ENCODE results near the gene SORD.
A peak's percentile ranks its signal among the peaks of the same experiment; 100 is the strongest.
"Not testable (repeated sequence)": the region's sequence is repeated elsewhere in the genome, so short reads cannot be mapped to it uniquely, and the experiment has no call there.

The SORD gene

DNA sequence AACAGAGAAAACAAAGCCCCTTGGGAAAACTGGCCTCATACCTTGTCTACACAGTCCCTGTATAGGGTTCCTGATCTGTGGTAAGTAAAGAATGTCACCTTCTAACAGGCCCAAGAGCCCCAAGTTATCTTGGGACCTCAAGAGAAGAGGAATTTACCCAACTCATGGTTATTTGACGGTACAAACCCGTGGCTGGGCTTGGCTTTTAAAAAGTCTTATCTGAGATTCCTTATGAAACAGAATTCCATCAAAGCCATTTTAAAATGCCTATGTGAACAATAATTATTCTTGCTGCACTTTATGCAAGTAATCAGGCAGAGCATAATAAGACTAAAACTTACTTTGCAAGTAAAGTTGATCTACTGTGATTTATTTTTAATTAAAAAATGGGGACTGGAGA is 13.9 kb upstream of the SORD start:
- H3K4me1 Mint-ChIP-seq, result peaks cover 5% of the 10 kb centered on the region
- no peaks in the 10 kb centered on the region for H3K9me3 Mint-ChIP-seq
- no peak for ATAC-seq
- no peak for DNase-seq (ENCODE audit: low spot score in 2 of 2)
- H3K4me3 Mint-ChIP-seq, result no peak overlapping the region
- H3K27ac Mint-ChIP-seq, result no peak overlapping the region
- no peaks in the 10 kb centered on the region for H3K36me3 Mint-ChIP-seq

DNA sequence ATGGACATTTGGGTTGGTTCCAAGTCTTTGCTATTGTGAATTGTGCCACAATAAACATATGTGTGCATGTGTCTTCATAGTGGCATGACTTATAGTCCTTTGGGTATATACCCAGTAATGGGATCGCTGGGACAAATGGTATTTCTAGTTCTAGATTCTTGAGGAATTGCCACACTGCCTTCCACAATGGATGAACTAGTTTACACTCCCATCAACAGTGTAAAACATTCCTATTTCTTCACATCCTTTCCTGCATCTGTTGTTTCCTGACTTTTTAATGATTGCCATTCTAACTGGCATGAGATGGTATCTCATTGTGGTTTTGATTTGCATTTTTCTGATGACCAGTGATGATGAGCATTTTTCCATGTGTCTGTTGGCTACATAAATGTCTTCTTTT is 7.9 kb upstream of the SORD start:
- H3K36me3 Mint-ChIP-seq; H3K27ac Mint-ChIP-seq; H3K4me3 Mint-ChIP-seq; DNase-seq (ENCODE audit: low spot score in 2 of 2); ATAC-seq; H3K9me3 Mint-ChIP-seq; H3K4me1 Mint-ChIP-seq: not testable (repeated sequence)

DNA sequence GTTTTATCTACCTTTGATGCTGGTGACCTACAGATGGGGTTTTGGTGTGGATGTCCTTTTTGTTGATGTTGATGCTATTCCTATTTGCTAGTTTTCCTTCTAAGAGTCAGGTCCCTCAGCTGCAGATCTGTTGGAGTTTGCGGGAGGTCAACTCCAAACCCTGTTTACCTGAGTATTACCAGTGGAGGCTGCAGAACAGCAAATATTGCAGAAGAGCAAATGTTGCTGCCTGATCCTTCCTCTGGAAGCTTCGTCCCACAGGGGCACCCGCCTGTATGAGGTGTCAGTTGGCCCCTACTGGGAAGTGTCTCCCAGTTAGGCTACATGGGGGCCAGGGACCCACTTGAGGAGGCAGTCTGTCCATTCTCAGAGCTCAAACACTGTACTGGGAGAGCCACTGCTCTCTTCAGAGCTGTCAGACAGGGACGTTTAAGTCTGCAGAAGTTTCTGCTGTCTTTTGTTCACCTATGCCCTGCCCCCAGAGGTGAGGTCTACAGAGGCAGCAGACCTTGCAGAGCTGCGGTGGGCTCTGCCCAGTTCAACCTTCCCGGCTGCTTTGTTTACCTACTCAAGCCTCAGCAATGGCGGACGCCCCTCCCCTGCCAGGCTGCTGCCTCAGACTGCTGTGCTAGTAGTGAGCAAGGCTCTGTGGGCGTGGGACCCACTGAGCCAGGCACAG is 2.6 kb upstream of the SORD start:
- not testable (repeated sequence) for H3K36me3 Mint-ChIP-seq; H3K4me3 Mint-ChIP-seq; H3K27ac Mint-ChIP-seq; H3K9me3 Mint-ChIP-seq; ATAC-seq; DNase-seq (ENCODE audit: low spot score in 2 of 2)
- peaks cover 12% of the 10 kb centered on the region for H3K4me1 Mint-ChIP-seq

DNA sequence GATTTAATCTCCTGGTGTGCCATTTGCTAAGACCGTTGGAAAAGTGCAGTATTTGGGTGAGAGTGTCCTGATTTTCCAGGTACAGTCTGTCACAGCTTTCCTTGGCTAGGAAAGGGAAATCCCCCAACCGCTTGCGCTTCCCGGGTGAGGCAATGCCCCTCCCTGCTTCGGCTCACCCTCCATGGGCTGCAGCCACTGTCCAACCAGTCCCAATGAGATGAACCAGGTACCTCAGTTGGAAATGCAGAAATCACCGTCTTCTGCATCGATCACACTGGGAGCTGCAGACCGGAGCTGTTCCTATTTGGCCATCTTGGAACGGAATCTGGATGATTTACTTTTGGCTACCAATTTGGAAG is 2.1 kb upstream of the SORD start:
- ATAC-seq; H3K36me3 Mint-ChIP-seq; DNase-seq (ENCODE audit: low spot score in 2 of 2); H3K9me3 Mint-ChIP-seq; H3K27ac Mint-ChIP-seq; H3K4me3 Mint-ChIP-seq: not testable (repeated sequence)
- H3K4me1 Mint-ChIP-seq, result peaks cover 16% of the 10 kb centered on the region

DNA sequence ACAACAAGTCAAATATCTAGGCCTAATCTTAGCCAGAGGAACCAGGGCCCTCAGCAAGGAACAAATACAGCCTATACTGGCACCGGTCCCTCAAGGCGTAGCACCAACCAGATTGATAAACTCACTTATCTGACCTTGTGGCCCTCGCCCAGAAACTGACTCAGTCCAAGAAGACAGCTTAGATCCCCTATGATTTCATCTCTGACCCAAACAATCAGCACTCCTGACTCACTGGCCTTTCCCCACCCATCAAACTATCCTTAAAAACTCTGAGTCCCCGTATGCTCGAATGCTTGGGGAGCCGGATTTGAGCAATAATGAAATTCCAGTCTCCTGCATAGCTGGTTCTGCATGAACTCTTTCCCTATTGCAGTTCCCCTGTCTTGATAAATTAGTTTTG is 1.6 kb upstream of the SORD start:
- H3K4me3 Mint-ChIP-seq, result no peak overlapping the region
- no peak overlapping the region for H3K27ac Mint-ChIP-seq

DNA sequence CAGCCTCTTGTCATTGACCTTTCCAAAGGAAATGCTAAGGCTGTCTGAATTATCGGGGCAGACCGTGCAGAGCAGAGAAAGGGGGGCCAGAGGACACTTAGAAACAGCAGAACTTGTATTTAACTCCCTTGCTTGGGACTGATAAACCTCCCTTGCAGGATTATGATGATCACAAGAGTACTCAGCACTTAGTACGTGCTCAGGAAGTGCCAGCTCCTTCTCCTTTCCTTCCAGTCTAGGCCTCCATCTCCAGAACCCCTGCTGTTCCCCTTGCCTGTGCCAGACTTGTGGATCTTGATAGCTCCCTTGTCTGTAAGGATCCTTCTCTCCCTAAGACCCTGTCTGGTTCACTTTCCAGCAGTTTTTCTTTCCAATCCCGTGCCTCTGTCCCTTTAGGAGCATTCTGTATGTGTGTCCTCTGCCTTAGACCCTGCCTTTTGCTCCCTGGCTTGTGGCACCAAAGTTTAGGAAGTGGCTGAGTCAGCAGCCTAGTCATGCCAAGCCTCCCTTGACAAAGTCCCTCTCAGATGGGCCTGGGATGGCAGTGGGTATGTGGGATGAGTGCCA is 747 bp downstream of the SORD start:
- Mint-ChIP-seq H3K27ac (peak overlapping the region; percentile 74), H3K4me3 (peak overlapping the region; percentile 83), H3K9me3 (no peaks in the 10 kb centered on the region), H3K4me1 (peaks cover 20% of the 10 kb centered on the region), H3K36me3 (no peaks in the 10 kb centered on the region)
- DNase-seq (ENCODE audit: low spot score in 2 of 2), result no peak
- ATAC-seq, result no peak

More for the DNA sequence above, 1.6 kb upstream of the SORD start:
- DNase-seq (ENCODE audit: low spot score in 2 of 2), result no peak
- ATAC-seq, result no peak
- no peaks in the 10 kb centered on the region for H3K36me3 Mint-ChIP-seq
- no peaks in the 10 kb centered on the region for H3K9me3 Mint-ChIP-seq
- H3K4me1 Mint-ChIP-seq, result peaks cover 20% of the 10 kb centered on the region

GRCh38 chr15:45024649-45025048 is 1.7 kb downstream of the SORD start:
- not testable (repeated sequence) for H3K27ac Mint-ChIP-seq

GRCh38 chr15:45025627-45026026 is 2.6 kb downstream of the SORD start:
- H3K4me3 Mint-ChIP-seq; H3K9me3 Mint-ChIP-seq; H3K36me3 Mint-ChIP-seq; H3K27ac Mint-ChIP-seq; DNase-seq (ENCODE audit: low spot score in 2 of 2); ATAC-seq: not testable (repeated sequence)
- H3K4me1 Mint-ChIP-seq, result peaks cover 20% of the 10 kb centered on the region

More at GRCh38 chr15:45024649-45025048, 1.7 kb downstream of the SORD start:
- not testable (repeated sequence) for ATAC-seq; H3K9me3 Mint-ChIP-seq; DNase-seq (ENCODE audit: low spot score in 2 of 2); H3K4me3 Mint-ChIP-seq; H3K36me3 Mint-ChIP-seq
- peaks cover 20% of the 10 kb centered on the region for H3K4me1 Mint-ChIP-seq

DNA sequence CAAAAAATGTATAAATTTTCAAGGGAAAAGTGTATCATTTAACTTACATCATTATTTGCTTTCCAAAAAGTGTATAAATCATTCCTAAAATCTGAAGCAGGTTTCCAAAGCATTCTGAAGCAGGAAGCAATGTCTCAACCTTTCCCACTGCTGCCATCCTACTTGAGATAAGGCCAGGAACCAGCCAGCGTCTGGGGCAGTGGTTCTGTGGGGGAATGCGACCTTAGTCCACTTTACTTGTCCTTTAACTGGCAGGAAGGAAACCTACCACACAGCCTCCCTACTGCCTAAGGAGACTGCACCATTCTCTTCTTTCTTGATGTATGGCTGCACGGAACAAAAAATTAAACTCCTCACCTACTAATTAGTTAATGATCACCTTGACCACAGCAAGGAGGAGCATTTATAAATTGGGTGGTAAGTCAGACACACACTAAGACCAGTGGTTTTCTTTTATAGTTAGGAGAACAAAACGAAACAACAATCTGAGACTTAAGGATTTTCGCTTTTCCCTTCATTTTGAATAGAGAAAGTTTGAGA is 3.7 kb downstream of the SORD start:
- no peak overlapping the region for H3K27ac Mint-ChIP-seq
- no peaks in the 10 kb centered on the region for H3K36me3 Mint-ChIP-seq
- H3K4me3 Mint-ChIP-seq, result no peak overlapping the region
- H3K9me3 Mint-ChIP-seq, result no peaks in the 10 kb centered on the region
- DNase-seq (ENCODE audit: low spot score in 2 of 2) (no peak), ATAC-seq (no peak)
- H3K4me1 Mint-ChIP-seq, result peaks cover 20% of the 10 kb centered on the region

- Mint-ChIP-seq H3K9me3 (no peaks in the 10 kb centered on the region), H3K4me1 (peaks cover 20% of the 10 kb centered on the region), H3K4me3 (no peak overlapping the region), H3K36me3 (no peaks in the 10 kb centered on the region), H3K27ac (no peak overlapping the region)
- DNase-seq (ENCODE audit: low spot score in 2 of 2), result no peak
- ATAC-seq, result no peak
These were observed 4.2 kb downstream of the SORD start for GRCh38 chr15:45027220-45027619.

GRCh38 chr15:45030743-45031142 is 7.7 kb downstream of the SORD start:
- Mint-ChIP-seq H3K4me3 (no peak overlapping the region), H3K4me1 (peaks cover 5% of the 10 kb centered on the region), H3K36me3 (no peaks in the 10 kb centered on the region), H3K27ac (no peak overlapping the region), H3K9me3 (no peaks in the 10 kb centered on the region)
- DNase-seq (ENCODE audit: low spot score in 2 of 2) (no peak), ATAC-seq (no peak)

- not testable (repeated sequence) for H3K4me1 Mint-ChIP-seq; H3K9me3 Mint-ChIP-seq; DNase-seq (ENCODE audit: low spot score in 2 of 2); H3K27ac Mint-ChIP-seq; H3K4me3 Mint-ChIP-seq; H3K36me3 Mint-ChIP-seq
- ATAC-seq, result peak; percentile 75
These were observed 8.6 kb downstream of the SORD start for GRCh38 chr15:45031522-45032028.

DNA sequence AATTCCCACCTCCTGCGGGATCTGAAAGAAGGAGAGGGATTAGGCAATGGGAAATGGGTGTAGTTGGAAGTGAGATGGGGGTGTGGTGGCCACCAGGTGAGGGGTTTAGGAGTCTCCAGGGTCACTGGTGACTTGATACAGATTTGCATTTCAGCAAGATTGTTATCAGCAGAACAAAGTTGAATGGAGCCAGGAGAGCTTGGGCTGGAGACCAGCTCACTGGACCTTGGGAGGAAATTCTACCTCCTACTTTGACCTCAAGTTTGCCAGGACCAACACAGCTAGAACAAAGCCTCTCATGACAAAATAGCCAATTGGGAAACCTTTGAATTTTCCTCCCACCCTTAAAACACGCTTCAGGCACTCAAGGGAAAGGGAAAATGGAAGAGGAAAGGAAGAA is 9.5 kb downstream of the SORD start:
- not testable (repeated sequence) for H3K27ac Mint-ChIP-seq; H3K9me3 Mint-ChIP-seq; ATAC-seq; H3K36me3 Mint-ChIP-seq; DNase-seq (ENCODE audit: low spot score in 2 of 2); H3K4me3 Mint-ChIP-seq
- peaks cover 11% of the 10 kb centered on the region for H3K4me1 Mint-ChIP-seq

GRCh38 chr15:45034087-45034486 is 11.1 kb downstream of the SORD start:
- peaks cover 16% of the 10 kb centered on the region for H3K4me1 Mint-ChIP-seq
- H3K36me3 Mint-ChIP-seq; H3K27ac Mint-ChIP-seq; ATAC-seq; DNase-seq (ENCODE audit: low spot score in 2 of 2); H3K9me3 Mint-ChIP-seq; H3K4me3 Mint-ChIP-seq: not testable (repeated sequence)

DNA sequence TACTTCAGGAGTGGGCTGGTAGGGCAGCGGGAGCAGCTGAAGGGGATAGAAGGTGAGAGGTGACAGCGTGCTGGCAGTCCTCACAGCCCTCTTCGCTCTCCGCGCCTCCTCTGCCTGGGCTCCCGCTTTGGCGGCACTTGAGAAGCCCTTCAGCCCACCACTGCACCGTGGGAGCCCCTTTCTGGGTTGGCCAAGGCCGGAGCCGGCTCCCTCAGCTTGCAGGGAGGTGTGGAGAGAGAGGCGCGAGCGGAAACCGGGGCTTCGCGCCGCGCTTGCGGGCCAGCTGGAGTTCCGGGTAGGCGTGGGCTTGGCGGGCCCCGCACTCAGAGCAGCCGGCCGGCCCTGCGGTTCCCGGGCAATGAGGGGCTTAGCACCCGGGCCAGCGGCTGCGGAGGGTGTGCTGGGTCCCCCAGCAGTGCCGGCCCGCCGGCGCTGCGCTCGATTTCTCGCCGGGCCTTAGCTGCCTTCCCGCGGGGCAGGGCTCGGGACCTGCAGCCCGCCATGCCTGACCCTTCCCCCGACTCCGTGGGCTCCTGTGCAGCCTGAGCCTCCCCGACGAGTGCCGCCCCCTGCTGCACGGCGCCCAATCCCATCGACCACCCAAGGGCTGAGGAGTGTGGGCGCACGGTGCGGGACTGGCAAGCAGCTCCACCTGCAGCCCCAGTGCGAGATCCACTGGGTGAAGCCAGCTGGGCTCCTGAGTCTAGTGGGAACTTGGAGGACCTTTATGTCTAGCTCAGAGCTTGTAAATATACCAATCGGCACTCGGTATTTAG is 11.8 kb downstream of the SORD start:
- not testable (repeated sequence) for H3K27ac Mint-ChIP-seq; H3K9me3 Mint-ChIP-seq; ATAC-seq; DNase-seq (ENCODE audit: low spot score in 2 of 2); H3K36me3 Mint-ChIP-seq; H3K4me3 Mint-ChIP-seq
- H3K4me1 Mint-ChIP-seq, result peaks cover 16% of the 10 kb centered on the region
